ENCODE results near the gene ISLR.
A peak's percentile ranks its signal among the peaks of the same experiment; 100 is the strongest.

ISLR gene

GRCh38 chr15:74127954-74128784 lies 45.3 kb upstream of the ISLR start (continued):
- TF ChIP-seq ZBTB49 (tag by site-specific recombination; IDR thresholded peaks at IDR 0.05; ENCODE audit: low read depth) (no peak), ZNF776 (tag by site-specific recombination; IDR thresholded peaks at IDR 0.05; ENCODE audit: borderline replicate concordance) (no peak), ZNF140 (tag by site-specific recombination; IDR thresholded peaks at IDR 0.05) (no peak), ZBTB17 (tag by site-specific recombination; IDR thresholded peaks at IDR 0.05) (peak; percentile 41; the same call in 1 of the 2 replicates), ZNF692 (tag by site-specific recombination; IDR thresholded peaks at IDR 0.05) (peak; percentile 19; the same call in 1 of the 2 replicates), ZNF777 (tag by site-specific recombination; IDR thresholded peaks at IDR 0.05; ENCODE audit: borderline replicate concordance) (no peak), KLF17 (tag by site-specific recombination; IDR thresholded peaks at IDR 0.05) (no peak), CTCF (tag by site-specific recombination; IDR thresholded peaks at IDR 0.05) (no peak), ZNF184 (tag by site-specific recombination; IDR thresholded peaks at IDR 0.05) (0 out of 2 replicates have a peak, but pooled peaks have one; percentile 9), ZEB2 (tag by site-specific recombination; IDR thresholded peaks at IDR 0.05) (0 out of 2 replicates have a peak, but pooled peaks have one; percentile 12), ZFHX2 (tag by site-specific recombination; conservative IDR thresholded peaks at IDR 0.05) (0 out of 2 replicates have a peak, but pooled peaks have one; percentile 21), ZNF19 (tag by site-specific recombination; IDR thresholded peaks at IDR 0.05; ENCODE audit: low read depth) (no peak), MEIS1 (CRISPR knock-in tag; IDR thresholded peaks at IDR 0.05; ENCODE audit: borderline replicate concordance) (no peak), ZNF558 (tag by site-specific recombination; IDR thresholded peaks at IDR 0.05) (no peak), TCF7L2 (IDR thresholded peaks at IDR 0.05; ENCODE audit: borderline replicate concordance, low read depth, low read length) (peak; percentile 66; the same call in 1 of the 2 replicates), ZNF639 (tag by site-specific recombination; IDR thresholded peaks at IDR 0.05) (no peak), ZNF529 (tag by site-specific recombination; IDR thresholded peaks at IDR 0.05; ENCODE audit: insufficient replicate concordance) (no peak)

All from HEK293 (cell line).